ENCODE results near the gene CD4. TPM values are rescaled to one million over a fixed set of nuclear protein-coding genes. Genes with fewer than 3 reads are reported as not detected.

Gene CD4
- total RNA-seq, 1 donor: 1.7 TPM

- no peak for TF ChIP-seq CTCF (IDR thresholded peaks at IDR 0.05; ENCODE audit: insufficient read depth, low read depth, low read length)
- no peak overlapping the region for H3K4me3 ChIP-seq (ENCODE audit: low read depth, low read length)
- no peak for DNase-seq (ENCODE audit: low read depth)
Measured at GRCh38 chr12:6757028-6757690, 32.2 kb upstream of the CD4 start.

- no peak for TF ChIP-seq CTCF (IDR thresholded peaks at IDR 0.05; ENCODE audit: insufficient read depth, low read depth, low read length)
- no peak for DNase-seq (ENCODE audit: low read depth)
Measured at GRCh38 chr12:6758506-6759095, 30.7 kb upstream of the CD4 start.

GRCh38 chr12:6759741-6760140 lies 29.6 kb upstream of the CD4 start:
- TF ChIP-seq CTCF (IDR thresholded peaks at IDR 0.05; ENCODE audit: insufficient read depth, low read depth, low read length): no peak
- H3K4me3 ChIP-seq (ENCODE audit: low read depth, low read length): no peak overlapping the region
- no peak for DNase-seq (ENCODE audit: low read depth)

More at GRCh38 chr12:6758506-6759095, 30.7 kb upstream of the CD4 start:
- H3K4me3 ChIP-seq (ENCODE audit: low read depth, low read length): no peak overlapping the region

GRCh38 chr12:6763380-6763779 lies 25.9 kb upstream of the CD4 start:
- no peak for DNase-seq (ENCODE audit: low read depth)
- H3K4me3 ChIP-seq (ENCODE audit: low read depth, low read length): peak overlapping the region; percentile 51
- TF ChIP-seq CTCF (IDR thresholded peaks at IDR 0.05; ENCODE audit: insufficient read depth, low read depth, low read length): no peak

GRCh38 chr12:6764011-6764828 lies 25.1 kb upstream of the CD4 start:
- TF ChIP-seq CTCF (IDR thresholded peaks at IDR 0.05; ENCODE audit: insufficient read depth, low read depth, low read length): no peak
- peak overlapping the region; percentile 51 for H3K4me3 ChIP-seq (ENCODE audit: low read depth, low read length)
- DNase-seq (ENCODE audit: low read depth): peak; percentile 100

- H3K4me3 ChIP-seq (ENCODE audit: low read depth, low read length): peak overlapping the region; percentile 87
- TF ChIP-seq CTCF (IDR thresholded peaks at IDR 0.05; ENCODE audit: insufficient read depth, low read depth, low read length): no peak
- peak; percentile 12 for DNase-seq (ENCODE audit: low read depth)
Measured at GRCh38 chr12:6765048-6765633, 24.2 kb upstream of the CD4 start.
